CD4-positive, alpha-beta T cell treated with Interleukin-1 beta for 1 hour (primary cell): ENCODE measurements around the gene KRTAP7-1.
A peak's percentile ranks its signal among the peaks of the same experiment; 100 is the strongest.

Experiments
- DNase-seq, 2 donors: peaks; one replicate each; pipeline ENCODE4 v3.0.0-alpha.2; 2020 to 2022

KRTAP7-1 gene

GRCh38 chr21:30829659-30830058 lies at the start of gene KRTAP7-1:
TSS of gene KRTAP7-1 (minus strand) at chr21:30829759. CDS start at chr21:30829698, 61 bp downstream.
- DNase-seq = no peak

- no peak for DNase-seq
Observed at GRCh38 chr21:30874526-30874925, 45.0 kb upstream of the KRTAP7-1 start.

- no peak for DNase-seq
Observed at GRCh38 chr21:30847627-30848500, 18.3 kb upstream of the KRTAP7-1 start.

GRCh38 chr21:30842990-30843389 lies 13.4 kb upstream of the KRTAP7-1 start:
- no peak for DNase-seq

GRCh38 chr21:30839304-30839703 lies 9.7 kb upstream of the KRTAP7-1 start:
- peak in 1 of 2 donors; percentile 7 for DNase-seq

- DNase-seq = no peak
Observed at GRCh38 chr21:30838536-30838935, 9.0 kb upstream of the KRTAP7-1 start.

- DNase-seq = peak; percentile 11 to 47
Observed at GRCh38 chr21:30831194-30831765, 1.7 kb upstream of the KRTAP7-1 start.

- DNase-seq = no peak
Observed at GRCh38 chr21:30818837-30819610, 10.5 kb downstream of the KRTAP7-1 start.

- DNase-seq = no peak
Observed at GRCh38 chr21:30813174-30813573, 16.4 kb downstream of the KRTAP7-1 start, which contains the start of gene KRTAP8-1. TSS of gene KRTAP8-1 (minus strand) at chr21:30813274. CDS start at chr21:30813220, 54 bp downstream.

GRCh38 chr21:30800605-30801004 lies 29.0 kb downstream of the KRTAP7-1 start:
- DNase-seq = no peak

GRCh38 chr21:30793581-30794314 lies 35.8 kb downstream of the KRTAP7-1 start:
- no peak for DNase-seq

- DNase-seq = no peak
Observed at GRCh38 chr21:30779249-30779648, 50.3 kb downstream of the KRTAP7-1 start.
